ENCODE results near the gene CDH24. TPM values are rescaled to one million over a fixed set of nuclear protein-coding genes. Genes with fewer than 3 reads are reported as not detected.
A peak's percentile ranks its signal among the peaks of the same experiment; 100 is the strongest.

CDH24 gene
- total RNA-seq, 2 donors from 2014 or later = 16.9 to 17.2 TPM

GRCh38 chr14:23055147-23055550 is 2.2 kb downstream of the CDH24 start:
- Histone ChIP-seq H3K9me3 (ENCODE audit: control insufficient read depth, low read length) (no peaks in the 10 kb centered on the region), H3K4me3 (ENCODE audit: low read length) (no peak overlapping the region), H3K36me3 (ENCODE audit: control insufficient read depth, insufficient read depth, low read length) (peaks cover 35% of the 10 kb centered on the region), H3K4me1 (ENCODE audit: control insufficient read depth, insufficient read depth, low read length) (no peaks in the 10 kb centered on the region), H3K9ac (ENCODE audit: extremely low read depth, low read length, poor library complexity, severe bottlenecking) (no peak overlapping the region), H3K27me3 (ENCODE audit: control insufficient read depth, insufficient read depth, low read length, poor library complexity, severe bottlenecking) (no peaks in the 10 kb centered on the region), H3K27ac (ENCODE audit: low read depth, low read length) (no peak overlapping the region)
- peak; percentile 40 for DNase-seq
- no peaks in the 10 kb centered on the region for H3K9me3 Mint-ChIP-seq
- no peak overlapping the region for H3K27ac Mint-ChIP-seq
- no peak for TF ChIP-seq CTCF (conservative IDR thresholded peaks at IDR 0.05)
- no peak overlapping the region for H3K4me3 Mint-ChIP-seq
- H3K4me1 Mint-ChIP-seq = peaks cover 14% of the 10 kb centered on the region
- WGBS, 2 experiments (ENCODE audit: insufficient coverage in 1 of 2, insufficient read length in 1 of 2) = 97% methylated on average over 8 to 12 of the region's 12 CpGs
- H3K36me3 Mint-ChIP-seq (ENCODE audit: low read depth) = peaks cover 23% of the 10 kb centered on the region
- H3K27me3 Mint-ChIP-seq (ENCODE audit: insufficient read depth) = no peaks in the 10 kb centered on the region

- no peaks in the 10 kb centered on the region for H3K27me3 ChIP-seq (ENCODE audit: control insufficient read depth, insufficient read depth, low read length, poor library complexity, severe bottlenecking)
- H3K36me3 ChIP-seq (ENCODE audit: control insufficient read depth, insufficient read depth, low read length) = peaks cover 35% of the 10 kb centered on the region
- WGBS, 2 experiments (ENCODE audit: insufficient coverage in 1 of 2, insufficient read length in 1 of 2) = 83 to 89% methylated on average over 7 to 17 of the region's 17 CpGs
- TF ChIP-seq CTCF (conservative IDR thresholded peaks at IDR 0.05) = peak; percentile 66
- no peaks in the 10 kb centered on the region for H3K4me1 ChIP-seq (ENCODE audit: control insufficient read depth, insufficient read depth, low read length)
- H3K4me1 Mint-ChIP-seq = peaks cover 14% of the 10 kb centered on the region
- H3K27ac Mint-ChIP-seq = no peak overlapping the region
- no peak overlapping the region for H3K27ac ChIP-seq (ENCODE audit: low read depth, low read length)
- peak; percentile 73 for DNase-seq
- H3K9me3 Mint-ChIP-seq = no peaks in the 10 kb centered on the region
- no peak overlapping the region for H3K9ac ChIP-seq (ENCODE audit: extremely low read depth, low read length, poor library complexity, severe bottlenecking)
- no peak overlapping the region for H3K4me3 ChIP-seq (ENCODE audit: low read length)
- H3K9me3 ChIP-seq (ENCODE audit: control insufficient read depth, low read length) = no peaks in the 10 kb centered on the region
- H3K27me3 Mint-ChIP-seq (ENCODE audit: insufficient read depth) = no peaks in the 10 kb centered on the region
- H3K4me3 Mint-ChIP-seq = no peak overlapping the region
- peaks cover 23% of the 10 kb centered on the region for H3K36me3 Mint-ChIP-seq (ENCODE audit: low read depth)
Observed at GRCh38 chr14:23054000-23054811, 3.1 kb downstream of the CDH24 start.

GRCh38 chr14:23053426-23053825 is 3.9 kb downstream of the CDH24 start:
- Mint-ChIP-seq H3K36me3 (ENCODE audit: low read depth) (peaks cover 26% of the 10 kb centered on the region), H3K27me3 (ENCODE audit: insufficient read depth) (no peaks in the 10 kb centered on the region), H3K4me1 (peaks cover 14% of the 10 kb centered on the region), H3K9me3 (peaks cover under 1% of the 10 kb centered on the region), H3K4me3 (no peak overlapping the region), H3K27ac (no peak overlapping the region)
- 91 to 98% methylated on average over 8 to 10 of the region's 10 CpGs for WGBS, 2 experiments (ENCODE audit: insufficient coverage in 1 of 2, insufficient read length in 1 of 2)
- H3K9ac ChIP-seq (ENCODE audit: extremely low read depth, low read length, poor library complexity, severe bottlenecking) = no peak overlapping the region
- TF ChIP-seq CTCF (conservative IDR thresholded peaks at IDR 0.05) = no peak
- no peak overlapping the region for H3K27ac ChIP-seq (ENCODE audit: low read depth, low read length)
- H3K36me3 ChIP-seq (ENCODE audit: control insufficient read depth, insufficient read depth, low read length) = peaks cover 31% of the 10 kb centered on the region
- H3K27me3 ChIP-seq (ENCODE audit: control insufficient read depth, insufficient read depth, low read length, poor library complexity, severe bottlenecking) = no peaks in the 10 kb centered on the region
- no peaks in the 10 kb centered on the region for H3K4me1 ChIP-seq (ENCODE audit: control insufficient read depth, insufficient read depth, low read length)
- H3K9me3 ChIP-seq (ENCODE audit: control insufficient read depth, low read length) = no peaks in the 10 kb centered on the region
- DNase-seq = peak; percentile 38
- no peak overlapping the region for H3K4me3 ChIP-seq (ENCODE audit: low read length)
